Neural cell (in vitro differentiated cells): ENCODE data around the gene CCDC50.

Experiments used
- EP300 ChIP-seq: fragments of 450-650 bp; conservative IDR thresholded peaks from 2 replicates; pipeline ENCODE4 v1.6.1; 2014; ENCODE audit warnings: antibody characterized with exemption, mild to moderate bottlenecking, moderate library complexity; ENCODE audit not compliant: poor library complexity, severe bottlenecking
- EZH2 ChIP-seq: fragments of 200-600, 300-800 bp; shearing (Covaris generic), sonication (generic); IDR thresholded peaks from 2 replicates; pipeline ENCODE4 v1.6.1; 2014; ENCODE audit warnings: antibody characterized with exemption, low read length, borderline replicate concordance, mild to moderate bottlenecking; ENCODE audit not compliant: insufficient read depth, poor library complexity, severe bottlenecking
- MXI1 ChIP-seq: fragments of 450-650 bp; conservative IDR thresholded peaks from 2 replicates; pipeline ENCODE4 v1.6.1; 2014; ENCODE audit warnings: antibody characterized with exemption, mild to moderate bottlenecking; ENCODE audit not compliant: poor library complexity, severe bottlenecking
- RAD21 ChIP-seq: fragments of 450-650 bp; conservative IDR thresholded peaks from 2 replicates; pipeline ENCODE4 v1.6.1; 2014; ENCODE audit warnings: antibody characterized with exemption, mild to moderate bottlenecking, moderate library complexity
- REST ChIP-seq: IDR thresholded peaks from 2 replicates; pipeline ENCODE4 v1.6.1; 2012; ENCODE audit warnings: borderline replicate concordance
- SMC3 ChIP-seq: fragments of 450-650 bp; conservative IDR thresholded peaks from 2 replicates; pipeline ENCODE4 v1.6.1; 2014; ENCODE audit warnings: antibody characterized with exemption, mild to moderate bottlenecking, moderate library complexity; ENCODE audit not compliant: poor library complexity
- TAF1 ChIP-seq: IDR thresholded peaks from 2 replicates; pipeline ENCODE4 v1.6.1; 2012; ENCODE audit warnings: low read depth
- TF ChIP-seq, protein P1 (sequence below): fragments of 450-650 bp; IDR thresholded peaks from 2 replicates; pipeline ENCODE4 v1.5.1; 2014; ENCODE audit warnings: antibody characterized with exemption, mild to moderate bottlenecking, moderate library complexity; ENCODE audit not compliant: poor library complexity, severe bottlenecking

DNA sequence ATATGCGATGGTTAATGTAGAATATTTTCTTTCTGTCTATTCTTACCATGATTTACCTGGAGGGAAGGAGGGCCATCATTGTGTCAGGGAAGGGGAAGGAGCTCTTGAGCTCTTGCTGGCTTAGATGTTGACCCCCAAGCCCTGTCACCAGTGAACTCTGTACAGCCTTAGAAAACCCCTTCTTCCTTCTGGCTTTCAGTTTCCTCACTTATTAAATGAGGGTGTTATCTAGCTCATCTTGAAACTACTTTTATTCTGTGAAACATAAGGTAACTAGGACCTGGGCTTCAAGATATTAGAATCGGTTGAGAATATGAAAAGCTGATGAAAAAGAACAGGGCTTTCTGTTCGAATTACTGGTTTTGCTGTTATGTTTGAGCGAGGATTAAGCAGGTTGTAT lies 26.2 kb downstream of the CCDC50 start:
- TF ChIP-seq, protein P1, sequence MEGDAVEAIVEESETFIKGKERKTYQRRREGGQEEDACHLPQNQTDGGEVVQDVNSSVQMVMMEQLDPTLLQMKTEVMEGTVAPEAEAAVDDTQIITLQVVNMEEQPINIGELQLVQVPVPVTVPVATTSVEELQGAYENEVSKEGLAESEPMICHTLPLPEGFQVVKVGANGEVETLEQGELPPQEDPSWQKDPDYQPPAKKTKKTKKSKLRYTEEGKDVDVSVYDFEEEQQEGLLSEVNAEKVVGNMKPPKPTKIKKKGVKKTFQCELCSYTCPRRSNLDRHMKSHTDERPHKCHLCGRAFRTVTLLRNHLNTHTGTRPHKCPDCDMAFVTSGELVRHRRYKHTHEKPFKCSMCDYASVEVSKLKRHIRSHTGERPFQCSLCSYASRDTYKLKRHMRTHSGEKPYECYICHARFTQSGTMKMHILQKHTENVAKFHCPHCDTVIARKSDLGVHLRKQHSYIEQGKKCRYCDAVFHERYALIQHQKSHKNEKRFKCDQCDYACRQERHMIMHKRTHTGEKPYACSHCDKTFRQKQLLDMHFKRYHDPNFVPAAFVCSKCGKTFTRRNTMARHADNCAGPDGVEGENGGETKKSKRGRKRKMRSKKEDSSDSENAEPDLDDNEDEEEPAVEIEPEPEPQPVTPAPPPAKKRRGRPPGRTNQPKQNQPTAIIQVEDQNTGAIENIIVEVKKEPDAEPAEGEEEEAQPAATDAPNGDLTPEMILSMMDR: no peak
- TF ChIP-seq TAF1: no peak
- no peak for TF ChIP-seq RAD21
- TF ChIP-seq MXI1: no peak
- no peak for TF ChIP-seq REST
- no peak for TF ChIP-seq EZH2
- TF ChIP-seq SMC3: no peak
- no peak for TF ChIP-seq EP300
